ENCODE data around the gene SAXO1.

The SAXO1 gene

DNA sequence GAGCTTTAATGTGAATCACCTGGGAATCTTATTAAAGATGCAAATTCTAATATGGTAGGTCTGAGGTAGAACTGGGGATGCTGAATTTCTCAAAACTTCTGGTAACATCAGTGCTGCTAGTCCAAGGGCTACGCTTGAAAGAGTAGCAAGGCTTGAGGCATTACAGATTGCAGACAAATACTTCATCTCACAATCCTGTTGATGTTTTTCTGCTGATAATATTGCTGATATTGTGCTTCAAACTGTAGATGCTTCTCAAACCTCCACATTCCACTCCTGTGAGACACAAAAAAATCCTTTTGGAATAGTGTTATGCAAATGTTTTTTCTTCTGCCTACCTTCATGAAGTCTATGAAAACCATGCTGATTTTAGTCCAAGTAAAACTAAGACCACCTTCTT lies 139.5 kb downstream of the SAXO1 start:
- TF ChIP-seq, protein P1, sequence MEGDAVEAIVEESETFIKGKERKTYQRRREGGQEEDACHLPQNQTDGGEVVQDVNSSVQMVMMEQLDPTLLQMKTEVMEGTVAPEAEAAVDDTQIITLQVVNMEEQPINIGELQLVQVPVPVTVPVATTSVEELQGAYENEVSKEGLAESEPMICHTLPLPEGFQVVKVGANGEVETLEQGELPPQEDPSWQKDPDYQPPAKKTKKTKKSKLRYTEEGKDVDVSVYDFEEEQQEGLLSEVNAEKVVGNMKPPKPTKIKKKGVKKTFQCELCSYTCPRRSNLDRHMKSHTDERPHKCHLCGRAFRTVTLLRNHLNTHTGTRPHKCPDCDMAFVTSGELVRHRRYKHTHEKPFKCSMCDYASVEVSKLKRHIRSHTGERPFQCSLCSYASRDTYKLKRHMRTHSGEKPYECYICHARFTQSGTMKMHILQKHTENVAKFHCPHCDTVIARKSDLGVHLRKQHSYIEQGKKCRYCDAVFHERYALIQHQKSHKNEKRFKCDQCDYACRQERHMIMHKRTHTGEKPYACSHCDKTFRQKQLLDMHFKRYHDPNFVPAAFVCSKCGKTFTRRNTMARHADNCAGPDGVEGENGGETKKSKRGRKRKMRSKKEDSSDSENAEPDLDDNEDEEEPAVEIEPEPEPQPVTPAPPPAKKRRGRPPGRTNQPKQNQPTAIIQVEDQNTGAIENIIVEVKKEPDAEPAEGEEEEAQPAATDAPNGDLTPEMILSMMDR (conservative IDR thresholded peaks at IDR 0.05; ENCODE audit: low read length) = no peak
- H3K4me3 ChIP-seq (ENCODE audit: low read length) = no peak overlapping the region
- no peak for DNase-seq (ENCODE audit: low read depth)

DNA sequence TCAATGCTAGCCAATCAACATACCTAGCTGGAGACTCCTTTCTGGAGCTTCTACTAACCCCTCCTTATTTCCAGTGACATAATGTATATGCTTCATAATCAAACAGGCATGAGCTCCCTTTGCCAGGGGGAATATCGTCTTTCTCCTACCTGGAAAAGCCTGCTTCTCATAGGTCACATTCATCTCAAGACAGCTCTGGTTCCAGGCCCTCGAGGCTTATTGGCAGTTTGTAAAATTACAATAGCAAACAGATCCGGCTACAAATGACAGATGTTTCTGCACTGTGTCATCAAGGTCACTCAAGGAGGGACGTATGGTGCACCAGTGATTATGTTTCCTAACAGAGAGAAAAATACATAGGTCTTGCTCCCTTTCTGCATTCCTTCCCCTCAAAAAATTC lies 140.0 kb downstream of the SAXO1 start:
- H3K4me3 ChIP-seq (ENCODE audit: low read length) = no peak overlapping the region
- TF ChIP-seq, protein P1 (conservative IDR thresholded peaks at IDR 0.05; ENCODE audit: low read length) = no peak
- no peak for DNase-seq (ENCODE audit: low read depth)

DNA sequence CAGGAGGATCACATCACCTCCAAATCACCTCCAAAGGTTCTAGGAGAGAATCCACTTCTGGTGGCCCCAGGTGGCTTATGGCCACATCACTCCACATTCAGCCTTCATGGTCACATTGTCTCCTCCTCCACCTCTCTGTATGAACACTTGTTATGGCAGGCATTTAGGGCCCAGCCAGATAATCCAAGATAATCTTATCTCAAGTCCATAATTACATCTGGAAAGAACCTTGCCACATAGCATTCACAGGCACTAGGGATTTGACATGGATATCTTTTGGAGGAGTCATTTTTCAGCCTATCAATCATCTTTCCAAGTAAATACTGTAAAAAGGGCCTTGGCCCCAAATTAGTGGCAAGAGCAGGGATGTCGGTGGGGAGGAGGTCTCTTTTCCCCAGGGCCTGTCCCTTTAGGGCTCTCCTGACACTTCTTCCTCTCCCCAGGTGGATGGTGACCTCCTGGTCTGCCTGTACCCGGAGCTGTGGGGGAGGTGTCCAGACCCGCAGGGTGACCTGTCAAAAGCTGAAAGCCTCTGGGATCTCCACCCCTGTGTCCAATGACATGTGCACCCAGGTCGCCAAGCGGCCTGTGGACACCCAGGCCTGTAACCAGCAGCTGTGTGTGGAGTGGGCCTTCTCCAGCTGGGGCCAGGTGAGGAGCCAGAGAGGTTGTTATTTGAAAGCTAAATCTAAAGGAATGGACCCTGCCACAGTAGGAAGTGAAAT lies 140.9 kb downstream of the SAXO1 start:
- H3K4me3 ChIP-seq (ENCODE audit: low read length) = no peak overlapping the region
- DNase-seq (ENCODE audit: low read depth) = no peak
- TF ChIP-seq, protein P1 (conservative IDR thresholded peaks at IDR 0.05; ENCODE audit: low read length) = no peak

DNA sequence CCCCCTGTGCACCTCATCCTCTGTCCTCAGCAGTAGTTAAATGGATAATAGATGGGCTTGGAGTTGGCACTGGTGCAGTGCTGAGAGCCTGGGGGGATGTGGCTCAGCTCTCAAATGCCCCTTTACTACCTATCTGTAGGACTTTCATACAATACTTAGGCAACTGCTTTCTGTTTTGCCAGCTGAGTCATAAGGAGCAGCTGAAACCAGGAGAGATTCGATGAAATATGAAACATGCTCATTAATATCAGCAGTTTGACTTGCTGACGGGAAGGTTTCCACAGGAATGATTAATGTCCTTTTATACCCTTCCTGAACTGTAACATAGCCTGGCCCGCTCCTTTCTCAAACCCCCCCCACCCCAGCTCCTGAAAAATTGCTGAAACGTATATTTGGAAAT lies 142.6 kb downstream of the SAXO1 start:
- TF ChIP-seq, protein P1 (conservative IDR thresholded peaks at IDR 0.05; ENCODE audit: low read length) = no peak
- peak; percentile 53 for DNase-seq (ENCODE audit: low read depth)
- no peak overlapping the region for H3K4me3 ChIP-seq (ENCODE audit: low read length)

DNA sequence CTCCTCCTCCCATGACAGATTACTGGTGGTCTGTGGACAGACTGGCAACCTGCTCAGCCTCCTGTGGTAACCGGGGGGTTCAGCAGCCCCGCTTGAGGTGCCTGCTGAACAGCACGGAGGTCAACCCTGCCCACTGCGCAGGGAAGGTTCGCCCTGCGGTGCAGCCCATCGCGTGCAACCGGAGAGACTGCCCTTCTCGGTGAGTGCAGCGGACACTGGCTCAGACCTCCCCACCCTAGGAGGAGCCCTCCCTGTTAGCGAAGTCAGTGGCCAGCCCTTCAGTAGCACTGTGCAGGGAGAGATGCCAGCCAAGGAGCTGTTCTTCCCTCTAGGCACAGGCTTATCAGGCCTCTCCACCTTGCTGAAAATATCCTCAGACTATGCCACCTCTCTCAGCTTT lies 143.5 kb downstream of the SAXO1 start:
- H3K4me3 ChIP-seq (ENCODE audit: low read length) = no peak overlapping the region
- DNase-seq (ENCODE audit: low read depth) = no peak
- TF ChIP-seq, protein P1 (conservative IDR thresholded peaks at IDR 0.05; ENCODE audit: low read length) = no peak

DNA sequence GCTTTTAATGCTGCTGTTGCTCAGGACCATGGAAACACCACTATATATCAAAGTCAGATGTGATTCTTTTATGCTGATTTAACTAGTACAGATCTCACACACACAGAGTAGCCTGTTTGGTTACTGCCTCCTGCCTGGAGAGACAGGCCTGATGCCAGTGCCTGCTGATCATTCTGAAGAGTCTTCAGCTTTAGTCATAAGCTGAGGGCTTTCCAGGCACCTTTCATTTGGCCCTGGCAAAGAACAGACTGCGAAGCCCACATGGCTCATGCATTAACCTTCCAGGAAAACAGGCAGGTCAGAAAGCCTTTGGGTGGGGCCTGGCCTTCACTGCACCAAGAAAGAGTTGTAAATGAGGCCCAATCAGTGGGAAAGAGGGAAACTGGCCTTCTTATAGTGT lies 144.7 kb downstream of the SAXO1 start:
- no peak overlapping the region for H3K4me3 ChIP-seq (ENCODE audit: low read length)
- DNase-seq (ENCODE audit: low read depth) = peak; percentile 41
- TF ChIP-seq, protein P1 (conservative IDR thresholded peaks at IDR 0.05; ENCODE audit: low read length) = no peak

DNA sequence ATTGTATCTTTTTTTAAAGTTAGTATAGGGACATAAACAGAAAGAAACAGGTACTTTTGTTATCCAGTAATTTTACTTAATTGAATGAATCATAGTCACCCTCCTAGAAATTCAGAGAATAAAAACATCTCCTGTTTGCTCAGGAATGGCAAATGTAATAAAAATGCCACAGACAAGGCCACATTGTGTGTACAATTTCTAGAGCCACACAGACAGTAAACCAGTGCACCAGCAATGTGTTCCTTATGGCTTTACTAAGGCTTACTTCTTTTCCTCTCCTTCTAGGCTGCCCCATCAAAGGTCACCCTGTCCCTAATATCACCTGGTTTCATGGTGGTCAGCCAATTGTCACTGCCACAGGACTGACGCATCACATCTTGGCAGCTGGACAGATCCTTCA lies 145.5 kb downstream of the SAXO1 start:
- TF ChIP-seq, protein P1 (conservative IDR thresholded peaks at IDR 0.05; ENCODE audit: low read length) = no peak
- no peak for DNase-seq (ENCODE audit: low read depth)
- no peak overlapping the region for H3K4me3 ChIP-seq (ENCODE audit: low read length)

All from AG10803 (cell line).